ENCODE data around the gene C9orf50.
"Not testable (repeated sequence)": the region's sequence is repeated elsewhere in the genome, so short reads cannot be mapped to it uniquely, and the experiment has no call there.

C9orf50 gene, protein sequence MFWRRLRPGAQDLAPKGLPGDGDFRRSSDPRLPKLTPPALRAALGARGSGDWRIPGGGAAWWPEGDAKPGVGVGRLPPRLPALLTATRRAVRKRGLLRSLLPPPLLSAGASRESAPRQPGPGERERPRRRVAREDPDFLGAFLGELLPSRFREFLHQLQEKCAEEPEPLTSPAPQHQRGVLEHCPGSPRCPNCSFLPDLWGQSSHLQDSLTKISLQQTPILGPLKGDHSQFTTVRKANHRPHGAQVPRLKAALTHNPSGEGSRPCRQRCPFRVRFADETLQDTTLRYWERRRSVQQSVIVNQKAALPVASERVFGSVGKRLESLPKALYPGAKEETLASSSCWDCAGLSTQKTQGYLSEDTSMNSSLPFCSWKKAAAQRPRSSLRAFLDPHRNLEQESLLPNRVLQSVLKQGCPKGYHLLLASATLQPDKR

DNA sequence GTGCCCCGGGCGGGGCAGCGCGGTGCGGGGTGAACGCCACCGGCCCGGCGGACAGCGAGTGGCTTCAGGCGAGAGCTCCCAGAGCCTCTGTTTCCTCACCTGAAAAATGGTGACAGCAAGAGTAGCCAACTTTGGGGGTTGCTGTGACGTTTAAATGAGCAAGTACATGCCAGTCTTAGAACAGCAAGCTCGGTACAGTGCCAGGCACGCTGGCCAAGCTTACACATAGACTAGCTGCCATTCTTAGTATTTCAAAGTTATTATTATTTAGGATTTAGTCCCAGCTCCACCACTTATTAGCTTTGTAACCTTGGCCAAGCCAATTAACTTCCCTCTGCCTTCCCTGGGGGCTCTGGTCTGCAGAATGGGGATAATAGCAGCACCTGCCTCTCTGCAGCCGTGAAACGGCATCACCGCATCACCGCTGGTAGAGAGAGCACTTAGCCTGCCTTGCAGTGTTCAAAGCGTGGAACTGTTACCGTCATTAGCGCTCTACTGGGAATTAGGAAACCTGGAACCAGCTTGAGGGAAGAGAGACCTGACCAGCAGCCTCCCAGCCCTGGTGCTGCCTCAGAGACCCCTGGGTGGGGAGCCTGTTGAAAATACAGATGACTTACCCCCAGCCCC lies at the start of gene C9orf50:
TSS of gene C9orf50 (minus strand) at position 433 of the 627 bp plus-strand sequence. CDS start 527 bp downstream, outside the sequence.
- DNase-seq, result no peak

DNA sequence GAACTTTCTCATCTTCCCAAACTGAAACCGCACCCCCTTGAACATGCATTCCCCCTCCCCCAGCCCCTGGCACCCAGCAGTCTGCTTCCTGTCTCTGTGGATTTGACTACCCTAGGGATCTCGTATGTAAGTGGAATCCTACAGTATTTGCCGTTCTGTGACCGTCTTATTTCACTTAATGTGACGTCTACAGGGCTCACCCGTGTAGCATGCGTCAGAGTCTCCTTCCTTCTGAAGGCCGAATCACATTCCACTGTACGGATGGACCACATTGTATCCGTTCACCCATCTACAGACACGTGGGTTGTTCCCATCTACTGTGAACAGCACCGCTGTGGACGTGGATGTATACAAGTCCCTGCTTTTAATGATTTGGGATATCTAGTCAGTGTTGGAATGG lies 49.0 kb upstream of the C9orf50 start:
- no peak for DNase-seq

DNA sequence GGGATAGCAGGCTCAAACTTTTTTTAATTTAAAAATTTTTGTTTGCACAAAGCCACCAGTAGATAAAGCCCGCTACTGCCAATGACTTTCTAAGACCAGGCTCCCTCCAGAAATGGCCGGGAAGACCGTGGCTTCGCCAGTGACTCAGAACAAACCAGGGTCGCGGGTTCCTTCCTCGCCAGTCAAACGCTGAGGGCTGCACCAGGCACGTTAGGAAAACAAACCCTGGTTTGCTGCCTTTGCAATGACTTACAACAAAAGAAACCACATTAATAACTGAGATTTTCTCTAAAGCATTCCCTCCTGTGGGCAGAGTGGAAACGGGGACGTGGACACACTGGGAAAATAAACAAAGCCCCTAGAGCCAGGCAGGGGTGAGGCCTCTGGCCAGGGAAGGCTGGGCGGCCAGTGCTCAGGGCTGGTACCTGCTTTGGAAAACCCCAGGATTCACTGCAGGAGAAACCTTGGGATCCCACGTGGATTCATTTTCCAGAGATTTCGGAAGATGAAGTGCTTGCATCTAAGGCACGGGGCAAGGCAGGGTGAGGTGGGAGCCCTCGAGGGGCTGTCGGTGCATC lies 48.3 kb upstream of the C9orf50 start:
- DNase-seq, result no peak

DNA sequence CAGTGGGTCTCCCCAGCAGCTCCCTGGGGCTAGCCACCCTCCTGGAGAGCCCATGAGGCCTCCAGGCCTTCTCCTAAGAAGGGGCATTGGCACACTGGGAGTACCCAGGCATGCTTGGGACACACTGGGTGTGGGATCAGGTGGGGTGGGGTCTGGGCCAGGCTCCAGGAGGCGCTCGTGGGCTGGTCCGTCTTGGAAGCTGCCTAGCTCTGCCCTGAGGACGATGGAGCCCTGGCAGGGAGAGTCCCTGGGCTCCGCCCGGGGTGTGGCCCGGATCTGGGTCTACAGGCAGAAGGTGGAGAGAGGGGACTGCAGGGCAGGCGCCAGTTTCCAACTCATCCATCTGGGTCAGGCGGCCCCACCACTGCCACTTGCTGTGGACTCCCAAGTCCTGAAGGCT lies 46.9 kb upstream of the C9orf50 start:
- DNase-seq, result no peak

DNA sequence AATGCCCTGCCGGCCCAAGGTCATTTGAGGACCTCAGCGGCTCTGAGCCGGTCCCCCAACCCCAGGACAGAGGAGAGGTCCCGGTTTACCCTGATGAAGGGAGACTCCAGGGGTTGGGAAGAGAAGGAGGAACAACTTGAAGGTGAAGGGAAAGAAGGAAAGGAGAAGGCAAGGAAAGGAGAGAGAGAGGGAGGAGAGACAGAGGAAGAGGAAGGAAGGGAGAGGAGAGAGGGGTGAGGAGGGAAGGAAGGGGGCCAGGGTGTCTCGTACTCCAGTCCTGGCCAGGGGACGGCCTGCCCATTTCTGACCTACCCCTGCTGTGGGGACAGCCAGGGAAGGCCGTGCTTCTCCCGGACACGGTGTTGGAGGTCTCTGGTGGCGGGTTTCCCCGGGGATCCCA lies 46.5 kb upstream of the C9orf50 start:
- no peak for DNase-seq

DNA sequence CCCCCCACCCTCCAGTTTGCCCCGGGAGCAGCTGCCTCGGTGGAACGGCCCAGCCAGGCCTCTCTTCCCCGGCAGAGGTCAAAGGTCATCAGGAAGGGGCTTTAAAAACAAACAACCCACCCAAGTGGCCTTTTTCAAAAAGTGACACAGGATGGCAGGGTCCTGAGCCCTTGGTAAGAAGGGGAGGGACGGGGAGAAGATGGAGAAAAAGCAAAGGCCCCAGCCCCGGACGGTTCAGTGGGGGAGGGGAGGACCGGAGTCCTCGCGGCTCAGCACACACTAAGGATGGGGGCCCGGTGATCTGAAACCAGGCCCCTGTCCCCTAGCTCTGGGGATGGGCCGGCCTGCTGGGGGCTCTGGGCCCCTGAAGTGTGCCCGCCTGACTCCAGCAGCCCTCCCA lies 45.7 kb upstream of the C9orf50 start:
- DNase-seq, result no peak

DNA sequence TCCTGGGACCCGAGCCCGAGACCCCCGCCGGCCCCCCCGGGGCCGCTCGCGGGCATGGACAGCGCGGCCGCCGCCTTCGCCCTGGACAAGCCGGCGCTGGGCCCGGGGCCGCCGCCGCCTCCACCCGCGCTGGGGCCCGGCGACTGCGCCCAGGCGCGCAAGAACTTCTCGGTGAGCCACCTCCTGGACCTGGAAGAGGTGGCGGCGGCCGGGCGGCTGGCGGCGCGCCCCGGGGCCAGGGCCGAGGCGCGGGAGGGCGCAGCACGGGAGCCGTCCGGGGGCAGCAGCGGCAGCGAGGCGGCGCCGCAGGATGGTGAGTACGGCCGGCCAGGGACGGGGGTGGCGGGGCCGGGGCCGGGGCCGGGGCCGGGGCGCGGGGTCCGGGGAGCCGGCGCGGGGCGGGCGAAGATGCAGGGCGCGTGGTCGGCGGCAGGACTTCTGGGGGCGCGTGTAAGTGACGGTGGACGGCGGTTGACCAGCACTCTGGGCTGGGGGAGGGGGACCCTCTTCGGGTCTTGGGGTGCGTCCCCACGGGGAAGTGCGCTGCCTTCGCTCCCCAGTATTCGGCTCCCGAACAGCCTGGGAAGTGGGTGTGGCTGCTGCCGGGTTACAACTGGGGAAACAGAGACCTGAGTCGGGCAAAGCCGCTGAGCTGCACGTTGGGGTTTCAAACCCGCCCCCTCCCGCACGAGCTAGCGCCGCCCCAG lies 45.1 kb upstream of the C9orf50 start:
- no peak for DNase-seq

DNA sequence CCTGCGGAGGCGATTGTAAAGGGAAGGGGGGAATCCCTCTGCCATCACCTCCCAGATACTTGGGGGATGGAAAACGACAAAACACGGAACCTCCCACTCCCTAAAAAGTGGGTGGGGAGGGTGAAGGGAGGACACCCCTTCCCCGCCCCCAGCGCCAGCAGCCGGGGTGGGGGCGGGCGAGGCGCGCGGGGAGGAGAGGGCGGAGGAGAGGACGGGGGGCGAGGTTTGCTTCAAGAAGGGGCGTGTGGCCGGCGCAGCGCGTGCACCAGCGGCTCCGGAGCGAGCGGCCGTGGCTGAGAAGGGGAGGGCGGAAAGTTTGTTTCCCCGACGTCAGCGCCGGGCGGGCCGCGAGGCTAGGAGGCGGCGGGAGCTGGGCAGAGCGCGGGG lies 44.5 kb upstream of the C9orf50 start, which contains the start of gene PRRX2:
TSS of gene PRRX2 (plus strand) at position 259 of the 387 bp plus-strand sequence. CDS start 221 bp downstream, outside the sequence.
- DNase-seq, result no peak

DNA sequence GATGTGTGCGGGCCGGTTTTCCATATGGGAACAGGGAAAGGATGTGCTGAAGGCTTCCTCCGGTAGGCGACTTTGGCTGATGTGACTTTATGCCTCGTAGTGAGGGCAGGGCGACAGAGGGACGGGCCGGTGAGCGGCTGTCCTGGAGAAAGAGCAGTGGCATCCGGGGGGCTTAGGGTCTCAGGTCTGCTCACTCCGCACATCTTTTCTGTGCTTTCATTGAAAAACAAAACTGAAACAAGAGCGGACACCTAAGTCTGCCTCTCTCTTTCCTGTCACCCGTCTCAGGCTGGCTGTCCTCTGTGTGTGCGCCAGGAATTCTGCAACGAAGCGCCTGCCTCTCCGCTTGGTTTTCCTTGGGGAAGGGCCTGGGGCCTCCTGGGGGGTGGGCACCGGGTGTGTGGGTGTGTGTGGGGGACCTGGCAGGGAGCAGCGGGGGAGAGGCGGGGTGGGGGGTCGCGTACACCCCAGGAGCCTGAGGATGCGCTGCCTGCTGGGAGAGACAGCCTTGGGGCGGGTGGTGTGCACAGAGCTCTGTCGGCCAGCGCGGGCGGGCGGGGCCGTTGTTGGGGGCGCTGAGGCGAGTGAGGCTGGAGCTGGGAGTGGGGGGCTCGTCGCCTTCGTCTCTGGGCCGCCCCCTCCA lies 44.0 kb upstream of the C9orf50 start:
- DNase-seq, result no peak

DNA sequence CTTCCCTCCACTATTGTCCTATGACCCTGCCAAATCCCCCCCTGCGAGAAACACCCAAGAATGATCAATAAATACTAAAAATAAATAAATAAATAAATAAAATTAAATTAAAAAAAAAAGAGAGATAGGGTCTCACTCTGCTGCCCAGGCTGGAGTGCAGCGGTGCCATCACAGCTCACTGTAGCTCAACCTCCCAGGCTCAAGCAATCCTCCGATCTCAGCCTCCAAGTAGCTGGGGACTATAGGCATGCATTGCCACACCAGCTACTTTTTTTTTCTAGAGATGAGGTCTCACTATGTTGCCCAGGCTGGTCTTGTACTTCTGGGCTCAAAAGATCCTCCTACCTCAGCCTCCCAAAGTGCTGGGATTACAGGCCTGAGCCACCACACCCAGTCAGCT lies 41.3 kb upstream of the C9orf50 start:
- DNase-seq, result not testable (repeated sequence)

DNA sequence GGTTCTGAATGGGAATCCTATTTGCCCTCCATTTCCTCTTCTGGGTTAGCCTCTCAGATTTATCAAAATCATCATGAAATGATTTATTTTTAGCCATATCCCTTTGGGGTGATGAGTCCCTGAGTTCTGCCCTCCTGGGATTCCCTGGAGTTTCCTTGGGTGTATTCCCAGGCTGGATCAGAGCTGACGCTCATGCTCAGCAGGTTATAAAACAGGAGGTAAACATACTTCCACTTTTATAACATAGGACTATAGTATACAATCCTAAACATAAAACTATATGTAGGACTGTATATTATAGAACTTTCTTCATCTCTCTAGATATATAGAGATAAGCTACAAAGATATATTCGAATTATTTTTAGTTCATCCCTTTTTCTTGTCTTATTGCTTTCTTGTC lies 40.1 kb upstream of the C9orf50 start:
- DNase-seq, result no peak

DNA sequence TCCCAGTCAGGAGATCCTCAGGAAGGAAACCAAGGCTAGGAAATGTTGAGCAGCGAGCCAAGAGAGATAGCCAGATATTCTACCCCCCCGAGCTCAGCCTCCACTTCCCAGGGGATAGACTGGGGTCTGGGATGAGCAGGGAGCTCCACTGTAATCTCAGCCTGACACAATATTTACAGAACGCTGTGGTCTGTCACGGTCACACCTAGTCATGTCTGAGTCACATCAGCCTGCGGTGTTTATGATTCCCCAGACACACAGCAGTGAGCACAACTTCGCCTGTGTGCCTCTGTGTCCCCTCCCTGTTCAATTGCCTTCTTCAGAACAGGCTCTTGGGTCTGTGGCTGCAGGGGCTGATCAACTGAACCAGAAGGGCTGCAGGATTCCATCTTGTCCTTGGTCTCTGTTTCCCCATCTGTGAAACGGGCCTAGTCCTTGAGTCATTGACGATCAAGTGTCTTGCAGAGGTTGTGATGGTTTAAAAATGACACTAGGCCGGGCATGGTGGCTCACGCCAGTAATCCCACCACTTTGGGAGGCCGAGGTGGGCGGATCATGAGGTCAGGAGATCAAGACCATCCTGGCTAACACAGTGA lies 36.0 kb upstream of the C9orf50 start:
- DNase-seq, result no peak

DNA sequence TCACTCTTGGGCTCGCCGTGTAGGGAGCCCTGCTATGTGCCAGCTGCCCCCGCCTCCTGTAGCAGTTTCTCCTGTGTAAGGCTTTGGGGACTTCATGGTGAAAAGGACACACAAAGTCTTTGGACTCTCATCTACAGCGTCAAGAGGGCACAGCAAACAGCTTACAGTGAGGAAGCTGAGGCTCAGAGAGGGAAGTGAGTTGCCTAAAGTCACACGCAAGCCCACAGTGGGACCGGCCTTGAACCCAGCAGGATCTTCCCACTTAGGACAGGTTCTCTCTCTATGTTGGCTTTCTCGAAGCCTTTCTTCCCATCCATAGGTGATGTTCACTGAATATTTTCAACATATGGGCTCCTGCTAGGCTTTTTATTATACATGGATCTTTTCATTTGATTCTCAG lies 34.8 kb upstream of the C9orf50 start:
- no peak for DNase-seq

DNA sequence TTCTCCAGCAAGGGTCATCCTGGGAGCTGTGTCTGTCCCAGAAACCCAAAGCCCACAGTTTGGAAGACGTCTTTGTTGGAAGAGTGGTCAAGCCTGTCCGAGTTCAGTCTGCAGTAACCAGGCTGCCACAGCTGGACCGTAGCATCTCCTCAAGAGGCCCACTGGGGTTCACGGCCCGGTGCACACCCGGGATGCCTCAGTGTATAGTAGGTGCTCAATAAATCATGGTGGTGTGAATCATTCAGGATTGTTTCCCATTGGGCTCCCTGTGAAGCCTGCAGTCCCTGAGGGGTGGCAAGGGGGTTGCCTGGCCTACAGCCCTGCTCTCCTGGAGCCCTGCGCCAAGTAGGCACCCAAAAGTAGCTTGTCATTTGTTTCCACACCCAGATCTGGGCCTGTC lies 34.3 kb upstream of the C9orf50 start:
- no peak for DNase-seq

DNA sequence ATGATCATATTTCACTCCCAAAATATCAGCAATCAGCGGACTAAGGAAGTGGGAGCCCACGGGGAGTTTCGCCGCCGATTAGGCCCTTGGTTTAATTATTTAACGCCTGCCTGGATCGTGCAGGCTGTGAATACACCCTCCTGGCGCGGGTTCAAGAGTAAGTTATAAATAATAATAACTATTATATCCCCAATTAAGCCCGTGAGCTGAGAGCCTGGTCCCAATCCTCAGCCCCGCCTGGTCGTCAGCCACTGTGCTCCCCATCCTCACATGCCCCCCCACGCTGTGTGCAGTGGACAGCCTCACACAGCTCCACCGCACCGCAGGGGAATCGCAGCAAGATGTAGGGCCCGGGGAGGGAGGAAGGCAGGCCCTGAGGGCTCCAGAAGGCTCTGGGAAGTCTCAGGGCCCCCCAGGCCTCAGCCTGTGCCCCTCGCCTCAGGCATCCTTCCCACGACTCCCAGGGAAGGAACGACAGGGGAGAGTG lies 33.7 kb upstream of the C9orf50 start:
- DNase-seq, result no peak

DNA sequence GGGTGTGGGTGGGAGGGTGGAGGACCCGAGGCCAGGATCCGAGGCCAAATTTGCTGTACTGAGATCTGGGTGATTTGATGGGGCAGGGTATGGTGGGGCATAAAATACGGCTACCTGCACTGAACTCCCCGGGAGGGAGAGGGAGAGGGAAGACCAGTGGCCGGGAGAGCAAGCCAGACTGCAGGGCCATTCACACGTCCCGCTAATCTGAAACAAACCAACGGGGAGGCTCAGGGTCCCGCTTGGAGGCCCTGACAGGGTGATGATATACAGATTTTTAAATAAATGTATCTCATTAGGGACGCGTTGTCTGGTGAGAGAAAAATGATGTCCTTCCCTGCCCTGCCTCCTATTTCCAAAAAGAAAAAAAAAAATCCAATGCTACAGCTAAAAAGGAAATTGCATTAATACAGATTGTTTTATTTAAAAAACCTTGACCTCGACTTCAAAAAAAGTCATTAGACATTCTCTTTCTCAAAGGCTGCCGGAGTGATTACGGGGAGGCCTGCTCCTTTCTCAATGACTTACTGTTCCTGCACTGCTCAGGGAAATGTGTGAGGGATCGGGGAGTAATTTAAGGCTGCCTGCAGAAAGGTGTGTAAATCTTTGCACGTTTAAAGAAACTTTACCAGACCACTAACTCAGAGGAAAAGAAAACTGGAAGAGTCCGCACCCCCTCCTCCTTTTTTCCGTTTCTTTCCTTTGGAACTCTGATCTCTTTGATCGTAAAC lies 33.1 kb upstream of the C9orf50 start:
- DNase-seq, result no peak

DNA sequence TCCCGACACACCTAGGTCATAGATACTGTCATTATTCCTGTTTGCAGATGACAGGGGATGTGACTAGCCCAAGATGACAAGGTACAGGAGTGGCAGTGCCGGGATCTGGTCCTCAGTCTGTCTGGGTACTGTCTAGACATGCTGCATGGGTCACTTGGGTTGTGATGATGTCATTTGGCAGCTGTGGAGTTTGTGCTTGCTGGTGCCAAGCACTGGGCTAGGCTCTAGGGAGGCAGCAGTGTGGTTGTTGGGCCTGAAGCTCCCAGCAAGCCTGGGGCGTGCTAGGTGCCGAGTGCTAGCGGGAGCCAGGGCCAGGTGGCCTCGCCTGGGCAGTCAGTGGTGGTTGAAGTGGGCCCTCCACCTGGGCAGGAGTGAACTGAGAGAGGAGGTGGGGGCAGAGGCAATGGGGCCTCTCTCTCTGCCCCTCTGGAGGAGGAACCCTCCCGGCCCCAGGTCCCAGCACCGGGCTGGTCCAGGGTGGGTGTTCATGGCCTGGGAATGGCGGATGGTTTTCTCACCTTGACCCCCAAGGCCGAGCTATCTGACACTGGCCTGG lies 29.9 kb upstream of the C9orf50 start:
- DNase-seq, result no peak

DNA sequence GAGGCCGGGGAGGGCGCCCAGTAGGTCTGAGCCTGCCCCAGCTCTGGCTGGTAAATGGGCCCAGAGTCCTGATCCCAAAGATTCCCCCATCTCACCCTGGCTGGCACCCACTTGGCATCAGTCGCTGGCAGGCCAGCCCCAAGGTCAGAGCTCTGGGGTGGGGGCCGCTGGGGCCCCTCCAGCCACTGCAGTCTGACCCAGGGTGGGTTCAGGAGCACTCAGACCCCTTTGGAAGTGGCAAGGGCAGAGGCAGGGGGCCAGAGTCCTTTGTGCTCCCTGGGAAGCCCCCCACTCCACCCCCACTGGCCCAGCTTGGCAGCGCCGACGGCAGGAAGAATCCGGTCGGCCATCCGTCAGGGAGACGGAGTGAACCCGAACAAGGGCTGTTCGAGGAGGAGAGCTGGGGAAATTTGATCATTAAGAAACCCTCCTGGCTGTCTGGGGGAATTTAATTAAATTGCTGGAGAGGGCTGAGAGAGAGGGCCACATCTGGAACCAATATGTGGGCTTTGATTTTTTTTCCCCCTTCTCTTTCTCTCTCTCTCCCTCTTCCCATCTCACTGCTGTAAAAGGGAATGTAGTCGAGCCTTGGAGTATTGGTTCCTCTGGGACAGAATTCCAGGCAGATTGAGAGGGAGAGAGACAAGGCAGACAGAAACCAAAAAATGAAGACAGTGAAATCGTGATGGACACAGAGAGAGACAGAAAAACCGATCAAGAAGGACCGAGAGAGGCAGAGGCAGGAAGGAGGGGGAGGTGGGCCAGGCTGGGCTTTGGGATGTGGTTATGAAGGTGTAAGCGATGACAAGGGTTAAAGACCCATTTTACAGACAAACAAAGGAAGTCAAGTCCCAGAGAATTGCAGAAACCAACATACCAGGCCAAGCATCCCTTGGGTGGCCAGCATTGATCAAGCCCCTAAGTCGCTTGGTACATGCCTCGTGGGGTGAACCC lies 29.1 kb upstream of the C9orf50 start:
- DNase-seq, result no peak

DNA sequence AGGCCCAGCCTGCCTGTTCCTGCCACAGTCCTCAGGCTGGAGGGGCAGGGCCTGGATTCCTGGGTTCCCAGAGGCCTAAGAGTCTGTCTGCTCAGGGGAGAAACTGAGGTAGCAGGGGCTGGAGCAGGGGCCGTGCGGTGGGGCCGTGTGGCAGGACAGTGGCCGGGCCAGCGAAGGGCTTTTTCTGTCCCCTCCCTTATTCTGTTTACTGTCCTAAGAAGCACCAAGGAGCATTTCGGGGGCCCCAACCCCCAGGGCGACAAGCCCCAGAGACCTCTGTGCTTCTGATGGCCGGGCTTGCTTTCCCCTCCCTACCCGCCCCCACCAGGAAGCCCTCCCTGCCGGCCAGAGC lies 27.8 kb upstream of the C9orf50 start:
- DNase-seq, result no peak

DNA sequence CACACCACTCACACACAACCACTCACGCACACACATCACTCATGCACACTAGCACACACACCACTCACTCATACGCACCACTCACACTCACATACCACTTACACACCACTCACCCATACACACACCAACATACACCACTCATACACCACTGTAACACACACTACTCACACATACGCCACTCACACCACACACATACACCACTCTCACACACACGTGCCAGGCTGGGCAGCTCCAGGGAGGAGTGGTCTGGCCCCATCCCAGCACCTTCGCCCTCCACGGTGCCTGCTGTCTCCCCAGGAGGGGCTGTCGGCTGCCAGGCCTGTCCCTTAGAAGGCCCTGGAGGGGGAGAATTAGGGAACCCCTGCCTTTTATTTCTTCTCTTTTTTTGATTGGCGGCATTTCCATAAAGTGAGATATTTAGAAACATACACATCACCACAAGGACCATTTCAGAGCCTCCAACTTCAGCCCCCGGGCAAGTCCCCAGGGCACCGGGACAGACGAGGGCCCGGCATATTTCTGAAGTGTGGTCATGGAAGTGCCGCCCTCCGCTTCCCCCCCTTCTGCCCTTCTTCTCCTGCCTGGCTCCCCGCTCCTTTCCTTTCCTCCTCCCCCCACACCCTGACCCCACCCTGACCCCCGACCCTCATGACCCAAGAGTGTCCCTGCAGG lies 27.3 kb upstream of the C9orf50 start:
- DNase-seq, result no peak

Data from stimulated activated CD4-positive, alpha-beta T cell treated with anti-CD3 and anti-CD28 coated beads, Interleukin-1b, Interleukin-23, amount 100 ng/mL, for 48 hours (primary cell).